Bronchial epithelial cell (primary cell): Measurements from ENCODE around the gene FAM131C. TPM values are rescaled to one million over a fixed set of nuclear protein-coding genes. Genes with fewer than 3 reads are reported as not detected.

ENCODE experiments used
- DNase-seq: peaks from one replicate; pipeline ENCODE4 v3.0.0-alpha.2; 2010; ENCODE audit warnings: low read depth
- FAIRE-seq: peaks from 2 replicates; lab custom pipeline; 2011; peaks lifted over from hg19 to GRCh38; lab: Jason Lieb, UNC
- H3K27me3 ChIP-seq: 2 replicates; pipeline ENCODE4 v1.5.1; 2011; ENCODE audit warnings: low read length; ENCODE audit not compliant: control insufficient read depth, insufficient read depth
- H3K36me3 ChIP-seq: 2 replicates; pipeline ENCODE4 v1.5.1; 2011; ENCODE audit warnings: low read length; ENCODE audit not compliant: control insufficient read depth, insufficient read depth
- H3K4me3 ChIP-seq: 2 replicates; pipeline ENCODE4 v1.5.1; 2011; ENCODE audit warnings: mild to moderate bottlenecking, low read depth, low read length, control low read depth
- total RNA-seq: library from RNA; depleted of rRNA; stranded (reverse); fragments of >200 nt; gene quantifications from 2 replicates; pipeline ENCODE4 v1.2.1, GENCODE V29; 2014
- TF ChIP-seq, protein P1 (sequence below): IDR thresholded peaks from 2 replicates; pipeline ENCODE4 v1.5.1; 2011; ENCODE audit warnings: mild to moderate bottlenecking, moderate library complexity, low read length, control low read depth, inconsistent platforms; ENCODE audit not compliant: insufficient read depth, severe bottlenecking

The FAM131C gene
- total RNA-seq, 1 donor from 2014 or later, result 0.53 TPM

DNA sequence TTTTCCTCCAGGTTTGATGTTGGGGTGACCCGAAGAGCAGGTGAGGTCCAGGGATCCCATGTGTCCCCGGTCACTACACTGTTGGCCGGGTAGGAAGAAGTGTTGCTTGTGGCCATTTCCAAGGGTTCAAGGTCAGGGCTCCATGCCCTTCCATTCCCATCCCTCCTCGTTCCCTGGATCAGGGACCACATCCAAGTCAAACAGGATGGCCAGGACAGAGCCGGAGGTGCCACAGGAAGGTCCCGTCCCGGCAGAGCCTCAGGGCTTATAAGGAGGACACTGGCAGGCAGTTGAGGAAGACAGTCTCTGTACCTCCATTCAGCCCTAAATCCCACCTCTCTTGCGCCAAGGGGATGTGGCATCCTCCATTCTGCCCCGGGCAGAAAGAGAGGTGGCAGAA is 22.0 kb upstream of the FAM131C start:
- Histone ChIP-seq H3K36me3 (no peaks in the 10 kb centered on the region), H3K27me3 (no peaks in the 10 kb centered on the region), H3K4me3 (no peak overlapping the region)
- no peak for FAIRE-seq
- TF ChIP-seq, protein P1, sequence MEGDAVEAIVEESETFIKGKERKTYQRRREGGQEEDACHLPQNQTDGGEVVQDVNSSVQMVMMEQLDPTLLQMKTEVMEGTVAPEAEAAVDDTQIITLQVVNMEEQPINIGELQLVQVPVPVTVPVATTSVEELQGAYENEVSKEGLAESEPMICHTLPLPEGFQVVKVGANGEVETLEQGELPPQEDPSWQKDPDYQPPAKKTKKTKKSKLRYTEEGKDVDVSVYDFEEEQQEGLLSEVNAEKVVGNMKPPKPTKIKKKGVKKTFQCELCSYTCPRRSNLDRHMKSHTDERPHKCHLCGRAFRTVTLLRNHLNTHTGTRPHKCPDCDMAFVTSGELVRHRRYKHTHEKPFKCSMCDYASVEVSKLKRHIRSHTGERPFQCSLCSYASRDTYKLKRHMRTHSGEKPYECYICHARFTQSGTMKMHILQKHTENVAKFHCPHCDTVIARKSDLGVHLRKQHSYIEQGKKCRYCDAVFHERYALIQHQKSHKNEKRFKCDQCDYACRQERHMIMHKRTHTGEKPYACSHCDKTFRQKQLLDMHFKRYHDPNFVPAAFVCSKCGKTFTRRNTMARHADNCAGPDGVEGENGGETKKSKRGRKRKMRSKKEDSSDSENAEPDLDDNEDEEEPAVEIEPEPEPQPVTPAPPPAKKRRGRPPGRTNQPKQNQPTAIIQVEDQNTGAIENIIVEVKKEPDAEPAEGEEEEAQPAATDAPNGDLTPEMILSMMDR, result no peak
- DNase-seq, result no peak

DNA sequence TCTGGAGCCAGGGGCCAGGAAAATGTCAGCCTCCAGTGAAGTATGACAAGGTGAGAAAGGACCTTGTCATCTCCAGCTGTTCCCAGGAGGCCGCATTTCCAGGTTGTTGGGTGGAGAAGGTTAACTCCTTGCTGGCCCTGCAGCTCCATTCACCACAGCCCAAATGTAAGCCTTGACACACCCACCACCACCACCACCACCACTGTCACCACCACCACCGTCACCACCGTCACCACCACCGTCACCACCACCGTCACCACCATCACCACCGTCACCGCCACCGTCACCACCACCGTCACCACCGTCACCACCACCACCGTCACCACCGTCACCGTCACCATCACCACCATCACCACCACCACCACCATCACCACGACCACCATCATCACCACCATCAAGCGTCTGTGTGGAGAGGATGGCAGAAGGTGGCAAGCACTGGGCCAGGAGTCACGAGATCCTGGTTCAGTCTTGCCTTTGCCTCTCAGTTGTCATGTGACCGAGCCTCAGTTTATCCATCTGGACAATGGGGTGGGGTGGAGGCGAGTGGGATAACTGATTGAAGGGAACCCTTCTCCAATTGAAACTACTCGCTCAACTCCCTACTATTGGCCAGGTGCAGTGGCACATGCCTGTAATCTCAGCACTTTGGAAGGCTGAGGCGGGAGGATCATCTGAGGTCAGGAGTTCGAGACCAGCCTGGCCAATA is 21.2 kb upstream of the FAM131C start:
- TF ChIP-seq, protein P1, result no peak
- Histone ChIP-seq H3K27me3 (no peaks in the 10 kb centered on the region), H3K4me3 (no peak overlapping the region), H3K36me3 (no peaks in the 10 kb centered on the region)
- FAIRE-seq, result no peak
- DNase-seq, result no peak

DNA sequence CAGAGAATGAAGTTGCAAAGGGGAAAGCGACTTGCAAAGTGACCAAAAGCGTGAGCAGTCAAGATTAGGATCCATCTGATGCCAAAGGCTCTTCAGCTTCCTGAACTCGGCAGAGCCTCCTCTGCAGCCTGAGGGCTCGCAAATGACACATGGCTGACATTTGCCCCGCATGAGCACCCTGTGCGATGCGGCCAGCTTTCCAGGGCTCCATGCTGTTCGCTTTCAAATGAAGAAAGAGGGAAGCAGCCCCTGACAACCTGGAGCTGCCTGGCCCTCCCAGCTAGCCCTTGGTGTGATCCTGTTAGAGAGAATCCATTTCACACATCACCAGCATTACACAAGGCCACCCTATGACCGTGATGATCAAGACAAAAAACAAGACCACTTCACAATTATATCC is 20.2 kb upstream of the FAM131C start:
- FAIRE-seq, result no peak

DNA sequence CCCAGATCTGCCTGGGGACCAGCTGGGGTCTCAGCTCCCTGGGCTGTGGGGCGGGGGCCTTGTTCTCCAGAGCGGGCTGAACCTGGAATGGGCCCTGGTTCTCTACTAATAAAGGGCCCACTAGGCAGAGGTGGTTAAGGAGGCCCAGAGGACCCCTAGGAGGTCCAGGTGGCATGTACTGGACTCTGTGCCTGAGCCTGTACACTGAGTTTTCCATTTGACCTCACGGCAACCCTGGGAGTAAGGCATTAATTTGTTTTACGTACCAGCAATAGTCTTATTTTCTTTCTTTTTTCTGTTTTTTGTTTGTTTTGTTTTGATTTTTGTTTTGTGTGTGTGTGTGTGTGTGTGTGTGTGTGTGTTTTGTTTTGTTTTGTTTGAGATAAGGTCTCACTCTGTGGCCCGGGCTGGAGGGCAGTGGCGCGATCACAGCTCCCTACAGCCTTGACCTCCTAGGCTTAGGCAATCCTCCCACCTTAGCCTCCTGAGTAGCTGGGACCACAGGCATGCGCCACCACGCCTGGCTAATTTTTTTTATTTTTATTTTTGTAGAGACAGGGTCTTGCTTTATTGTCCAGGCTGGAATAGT is 19.6 kb upstream of the FAM131C start:
- FAIRE-seq (no peak), DNase-seq (no peak)
- Histone ChIP-seq H3K4me3 (no peak overlapping the region), H3K36me3 (no peaks in the 10 kb centered on the region), H3K27me3 (no peaks in the 10 kb centered on the region)
- TF ChIP-seq, protein P1, result no peak

More for the DNA sequence above, 20.2 kb upstream of the FAM131C start:
- TF ChIP-seq, protein P1, result no peak
- Histone ChIP-seq H3K36me3 (no peaks in the 10 kb centered on the region), H3K27me3 (no peaks in the 10 kb centered on the region), H3K4me3 (no peak overlapping the region)
- DNase-seq, result no peak

DNA sequence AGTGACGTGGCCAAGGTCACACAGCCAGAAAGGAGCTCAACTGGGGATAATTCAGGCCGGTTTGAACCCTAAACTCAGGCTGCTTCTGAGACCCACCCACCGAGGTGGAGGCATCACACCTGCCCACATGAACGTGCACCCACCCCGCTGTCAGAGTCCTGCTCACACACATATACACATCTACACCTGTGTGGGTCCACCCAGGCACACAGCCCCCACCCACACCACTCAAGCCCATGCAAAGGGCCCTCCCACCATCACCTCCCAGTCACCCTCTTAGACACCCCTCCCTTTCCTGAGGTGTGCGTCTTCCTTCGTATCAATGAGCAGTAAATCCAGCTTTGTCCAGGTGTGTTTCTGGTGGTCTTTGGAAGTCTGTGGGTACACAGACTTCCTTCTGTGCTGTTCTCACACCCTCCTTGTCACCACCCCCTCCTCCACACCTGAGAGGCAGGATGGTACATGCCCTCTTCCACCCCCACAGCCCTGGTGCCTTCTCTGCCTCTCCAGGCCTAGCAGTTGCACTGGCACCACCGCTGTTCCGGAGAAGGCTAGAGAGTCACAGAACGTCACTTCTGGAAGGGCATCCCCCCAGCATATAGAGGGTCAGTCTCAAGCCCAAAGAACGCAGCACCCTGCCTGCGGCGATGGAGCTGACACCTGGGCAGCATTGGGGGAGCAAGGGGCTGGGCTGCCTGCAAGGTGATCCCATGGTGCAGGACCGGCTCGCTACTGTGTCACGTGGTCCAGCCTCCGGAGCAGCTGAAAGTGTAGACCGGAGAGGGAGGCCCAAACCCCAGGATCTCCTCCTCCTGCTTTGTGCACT is 18.9 kb upstream of the FAM131C start:
- no peaks in the 10 kb centered on the region for H3K27me3 ChIP-seq
- peak; percentile 68 for FAIRE-seq
- H3K36me3 ChIP-seq, result no peaks in the 10 kb centered on the region
- DNase-seq, result peak; percentile 61
- no peak overlapping the region for H3K4me3 ChIP-seq
- TF ChIP-seq, protein P1, result no peak
